Memory B cell (primary cell): ENCODE results near the gene RSPO3.

Experiments
- ATAC-seq: fragments of 150-1000 bp; cut with Tn5 transposase; 2 replicates; pipeline ENCODE4 v1.10.0; 2021; ENCODE audit warnings: low read depth, mild to moderate bottlenecking, moderate library complexity
- DNase-seq, 2 donors: peaks; one replicate each; pipeline ENCODE4 v3.0.0; 2022; ENCODE audit warnings: low spot score in 2 of 2
- H3K27ac Mint-ChIP-seq: one replicate; pipeline ENCODE4 v1.8.0; 2022; ENCODE audit warnings: mild to moderate bottlenecking, moderate library complexity, mixed read lengths
- H3K27me3 Mint-ChIP-seq: one replicate; pipeline ENCODE4 v1.8.0; 2022; ENCODE audit warnings: mixed read lengths
- H3K36me3 Mint-ChIP-seq: one replicate; pipeline ENCODE4 v1.8.0; 2022; ENCODE audit warnings: mild to moderate bottlenecking, mixed read lengths
- H3K4me1 Mint-ChIP-seq: one replicate; pipeline ENCODE4 v1.8.0; 2022; ENCODE audit warnings: mixed read lengths
- H3K4me3 Mint-ChIP-seq: one replicate; pipeline ENCODE4 v1.8.0; 2022; ENCODE audit warnings: mild to moderate bottlenecking, moderate library complexity, mixed read lengths
- H3K9me3 Mint-ChIP-seq: one replicate; pipeline ENCODE4 v1.8.0; 2022; ENCODE audit warnings: mixed read lengths

The RSPO3 gene

DNA sequence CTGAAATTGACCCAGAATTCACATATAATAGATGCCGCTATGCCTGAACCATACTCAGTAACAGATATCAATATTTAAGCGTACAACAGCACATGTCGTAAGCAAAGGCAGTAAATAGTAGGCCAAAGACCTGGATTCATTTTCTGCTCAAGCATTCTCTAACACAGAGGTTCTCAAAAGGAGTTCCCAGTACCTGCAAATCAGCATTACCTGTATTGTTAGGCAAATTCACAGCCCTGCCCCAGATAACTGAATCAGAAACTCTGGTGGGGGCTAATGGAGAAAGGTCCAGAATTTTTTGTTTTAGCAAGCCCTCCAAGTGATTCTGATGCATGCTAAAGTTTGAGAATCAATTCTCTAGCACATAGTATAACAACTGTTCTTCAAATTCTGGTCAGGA is 36.0 kb downstream of the RSPO3 start:
- H3K4me3 Mint-ChIP-seq, result no peak overlapping the region
- H3K27me3 Mint-ChIP-seq, result peaks cover 5% of the 10 kb centered on the region
- H3K4me1 Mint-ChIP-seq, result peaks cover 2% of the 10 kb centered on the region
- DNase-seq (no peak), ATAC-seq (no peak)
- H3K27ac Mint-ChIP-seq, result no peak overlapping the region
- no peaks in the 10 kb centered on the region for H3K36me3 Mint-ChIP-seq
- H3K9me3 Mint-ChIP-seq, result no peaks in the 10 kb centered on the region

DNA sequence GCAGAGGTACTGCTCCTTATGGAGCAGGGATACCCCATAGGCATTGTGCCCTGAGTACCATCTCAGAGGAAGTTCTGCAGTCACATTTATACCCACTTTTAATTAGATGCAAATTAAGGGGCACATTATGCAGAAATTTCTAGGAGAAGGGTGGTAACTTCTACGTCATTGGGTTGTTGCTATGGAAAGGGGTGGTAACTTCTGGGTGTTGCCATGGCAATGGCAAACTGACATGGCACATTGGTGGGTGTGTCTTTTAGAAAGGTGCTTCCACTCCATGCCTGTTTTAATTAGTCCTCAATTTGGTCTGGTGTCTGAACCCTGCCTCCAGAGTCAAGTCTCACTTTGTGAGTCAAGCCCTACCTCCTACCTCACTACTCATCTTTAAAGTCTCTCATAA is 42.0 kb downstream of the RSPO3 start:
- H3K4me3 Mint-ChIP-seq, result no peak overlapping the region
- DNase-seq (no peak), ATAC-seq (no peak)
- H3K4me1 Mint-ChIP-seq, result no peaks in the 10 kb centered on the region
- H3K9me3 Mint-ChIP-seq, result no peaks in the 10 kb centered on the region
- H3K27me3 Mint-ChIP-seq, result peaks cover 2% of the 10 kb centered on the region
- no peaks in the 10 kb centered on the region for H3K36me3 Mint-ChIP-seq
- no peak overlapping the region for H3K27ac Mint-ChIP-seq

DNA sequence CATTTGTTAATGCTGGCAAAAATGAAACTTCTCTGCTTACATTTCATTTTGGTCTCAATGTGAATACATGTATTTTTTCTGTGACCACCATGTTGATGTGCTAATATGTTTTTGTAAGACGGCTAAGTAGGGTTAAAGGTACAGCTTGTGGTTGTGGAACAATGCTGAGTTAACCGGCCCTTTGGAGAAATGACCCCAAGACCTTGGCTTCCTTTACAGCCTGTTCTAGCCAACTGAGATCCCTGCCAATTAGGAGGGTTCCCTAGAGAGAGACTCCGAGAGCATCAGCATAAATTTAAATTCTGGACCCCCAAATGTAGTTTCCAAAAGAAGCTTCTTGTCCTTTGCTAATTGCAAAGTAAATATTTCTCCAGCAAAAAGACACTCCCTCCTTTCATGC is 44.4 kb downstream of the RSPO3 start:
- Mint-ChIP-seq H3K27me3 (no peaks in the 10 kb centered on the region), H3K9me3 (no peaks in the 10 kb centered on the region), H3K27ac (no peak overlapping the region), H3K4me1 (no peaks in the 10 kb centered on the region), H3K4me3 (no peak overlapping the region), H3K36me3 (no peaks in the 10 kb centered on the region)
- DNase-seq (no peak), ATAC-seq (no peak)

DNA sequence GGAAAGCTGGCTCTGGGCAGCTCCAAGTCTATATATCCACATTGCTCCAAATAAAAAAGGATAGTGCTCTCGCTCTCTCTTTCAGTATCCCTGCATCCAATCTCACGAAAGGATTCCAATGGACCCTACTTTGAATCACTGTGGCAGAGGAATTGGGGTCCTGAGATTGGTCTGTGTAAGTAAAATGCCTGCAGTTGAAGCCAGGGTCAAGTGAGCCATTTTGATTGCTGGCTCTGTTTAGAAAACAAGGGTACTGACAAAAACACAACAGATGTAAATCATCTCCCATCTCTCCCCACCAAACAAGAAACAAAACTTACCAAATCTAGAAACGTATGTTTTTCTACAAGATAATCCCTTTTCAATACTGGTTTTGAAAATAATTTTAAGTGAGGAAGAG is 45.6 kb downstream of the RSPO3 start:
- ATAC-seq (no peak), DNase-seq (no peak)
- no peaks in the 10 kb centered on the region for H3K36me3 Mint-ChIP-seq
- no peaks in the 10 kb centered on the region for H3K9me3 Mint-ChIP-seq
- no peak overlapping the region for H3K27ac Mint-ChIP-seq
- H3K4me1 Mint-ChIP-seq, result no peaks in the 10 kb centered on the region
- no peak overlapping the region for H3K4me3 Mint-ChIP-seq
- no peaks in the 10 kb centered on the region for H3K27me3 Mint-ChIP-seq

DNA sequence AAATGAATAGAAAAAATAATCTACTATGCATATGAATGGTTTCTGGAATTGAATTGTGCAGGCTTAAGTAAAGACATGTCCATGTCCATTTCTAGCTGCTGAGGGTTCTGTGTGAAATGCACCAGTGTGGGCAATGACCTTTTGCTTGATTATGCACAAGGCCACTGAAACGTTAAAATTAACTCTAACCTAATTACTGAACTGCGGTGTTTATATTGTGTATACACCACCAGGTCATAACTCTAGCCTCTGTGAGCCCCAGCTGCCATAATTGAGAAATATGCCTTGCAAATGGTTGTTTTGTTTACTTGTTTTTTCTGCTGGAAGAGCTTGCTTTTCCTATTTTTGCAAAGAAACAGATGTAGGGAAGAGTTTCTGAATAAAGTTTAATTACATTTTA is 46.1 kb downstream of the RSPO3 start:
- Mint-ChIP-seq H3K36me3 (no peaks in the 10 kb centered on the region), H3K4me1 (no peaks in the 10 kb centered on the region), H3K27me3 (no peaks in the 10 kb centered on the region), H3K4me3 (no peak overlapping the region), H3K27ac (no peak overlapping the region), H3K9me3 (no peaks in the 10 kb centered on the region)
- ATAC-seq, result no peak
- no peak for DNase-seq

DNA sequence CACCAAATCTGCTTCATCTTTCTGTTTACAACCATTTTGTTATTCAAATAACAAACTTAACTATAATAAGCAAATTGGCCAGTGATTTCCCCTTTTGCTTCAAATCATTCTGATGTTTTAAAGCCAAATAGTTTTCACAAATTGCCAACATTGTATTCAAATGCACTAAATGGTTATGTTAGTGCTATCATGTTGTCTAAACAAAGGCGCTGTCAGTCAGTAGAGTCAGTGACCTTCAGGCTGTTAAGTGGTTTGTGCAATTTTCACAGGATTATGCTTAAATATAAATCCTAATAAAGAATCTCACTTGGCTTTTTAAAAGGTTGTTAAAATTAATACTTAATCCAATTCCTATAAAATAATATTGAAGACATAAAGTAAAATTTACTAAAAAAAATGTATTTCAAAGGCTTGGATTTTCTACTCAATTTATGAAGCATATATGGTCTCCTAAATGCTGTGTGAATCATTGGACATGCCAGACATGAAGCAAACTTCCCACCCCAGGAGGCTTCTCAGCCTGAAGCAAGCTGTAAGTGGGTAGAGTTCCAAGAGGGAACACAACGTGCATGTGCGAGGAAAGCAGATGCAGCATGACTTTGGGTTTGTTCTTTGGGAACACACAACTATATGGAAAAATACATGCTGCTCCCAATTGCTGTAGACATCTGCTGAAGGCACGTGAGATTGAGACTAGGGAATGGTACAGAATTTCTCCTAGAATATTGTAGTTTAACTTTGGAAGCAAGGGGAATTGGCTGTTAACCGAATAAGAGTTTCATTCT is 54.9 kb downstream of the RSPO3 start:
- H3K4me1 Mint-ChIP-seq, result no peaks in the 10 kb centered on the region
- ATAC-seq (no peak), DNase-seq (no peak)
- no peaks in the 10 kb centered on the region for H3K27me3 Mint-ChIP-seq
- H3K36me3 Mint-ChIP-seq, result no peaks in the 10 kb centered on the region
- H3K9me3 Mint-ChIP-seq, result no peaks in the 10 kb centered on the region
- H3K27ac Mint-ChIP-seq, result no peak overlapping the region
- no peak overlapping the region for H3K4me3 Mint-ChIP-seq

DNA sequence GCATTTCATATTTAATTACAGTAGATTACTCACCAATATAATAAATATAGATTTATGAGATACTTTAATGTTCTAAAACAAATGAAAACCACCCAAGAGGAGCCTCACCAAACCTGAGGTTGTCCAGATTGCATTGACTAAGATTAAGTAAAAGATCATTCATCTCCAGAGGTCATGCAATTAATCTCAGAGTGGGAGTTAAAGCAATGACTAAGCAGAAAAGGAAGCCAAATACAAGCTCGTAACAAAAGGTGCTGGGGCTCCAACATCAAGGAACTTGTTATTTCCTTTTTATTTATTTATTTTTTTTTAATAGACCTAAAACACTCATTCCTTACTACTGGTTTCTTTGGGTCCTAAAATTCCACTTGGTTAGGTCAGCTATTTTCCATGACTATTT is 57.7 kb downstream of the RSPO3 start:
- no peak for DNase-seq
- H3K27me3 Mint-ChIP-seq, result peaks cover 2% of the 10 kb centered on the region
- H3K4me3 Mint-ChIP-seq, result no peak overlapping the region
- no peak overlapping the region for H3K27ac Mint-ChIP-seq
- H3K4me1 Mint-ChIP-seq, result no peaks in the 10 kb centered on the region
- no peak for ATAC-seq
- no peaks in the 10 kb centered on the region for H3K9me3 Mint-ChIP-seq
- H3K36me3 Mint-ChIP-seq, result no peaks in the 10 kb centered on the region

DNA sequence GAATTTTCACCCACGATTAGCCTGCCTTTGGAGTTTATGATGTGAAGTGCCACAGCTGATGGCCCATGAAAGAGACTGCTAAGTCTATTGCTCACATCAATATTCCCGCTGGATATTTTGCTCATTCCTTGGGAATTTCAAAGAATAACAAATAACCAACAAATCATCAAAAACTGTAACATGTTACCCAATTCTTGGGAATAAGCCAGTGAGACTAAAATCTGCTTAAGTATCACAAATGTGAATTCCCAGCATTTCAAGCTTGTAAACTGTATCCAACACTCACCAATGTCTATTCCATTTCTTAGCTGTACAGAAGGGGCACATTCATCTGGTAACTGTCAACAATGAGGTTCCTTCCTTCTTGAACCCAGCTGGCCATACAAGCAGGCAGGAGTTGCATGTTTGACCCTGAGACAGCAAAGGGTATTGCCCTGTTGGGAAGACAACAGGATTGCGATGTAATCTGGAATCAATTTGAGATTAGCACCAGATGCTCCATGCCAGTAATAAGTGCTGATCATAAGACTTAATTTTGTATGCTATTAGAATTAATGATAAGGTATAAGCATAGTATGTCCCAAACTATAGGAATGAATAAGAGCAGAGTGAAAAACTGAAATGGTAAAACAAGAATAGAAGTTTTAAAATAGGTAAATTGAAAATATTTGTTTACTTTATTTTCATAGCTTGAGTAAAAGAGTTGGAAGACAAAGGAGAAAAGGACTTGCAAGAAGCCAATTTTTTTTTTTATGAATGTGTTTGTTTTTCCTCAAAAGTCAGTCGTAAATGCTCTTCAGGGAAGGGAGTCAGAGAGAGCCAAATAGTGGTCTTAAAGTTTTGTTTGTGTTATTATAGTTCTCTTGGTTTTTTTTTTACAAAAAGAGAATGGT is 58.8 kb downstream of the RSPO3 start:
- Mint-ChIP-seq H3K27me3 (peaks cover 2% of the 10 kb centered on the region), H3K4me3 (no peak overlapping the region), H3K9me3 (peaks cover 1% of the 10 kb centered on the region), H3K36me3 (no peaks in the 10 kb centered on the region), H3K4me1 (no peaks in the 10 kb centered on the region), H3K27ac (no peak overlapping the region)
- ATAC-seq (no peak), DNase-seq (no peak)

DNA sequence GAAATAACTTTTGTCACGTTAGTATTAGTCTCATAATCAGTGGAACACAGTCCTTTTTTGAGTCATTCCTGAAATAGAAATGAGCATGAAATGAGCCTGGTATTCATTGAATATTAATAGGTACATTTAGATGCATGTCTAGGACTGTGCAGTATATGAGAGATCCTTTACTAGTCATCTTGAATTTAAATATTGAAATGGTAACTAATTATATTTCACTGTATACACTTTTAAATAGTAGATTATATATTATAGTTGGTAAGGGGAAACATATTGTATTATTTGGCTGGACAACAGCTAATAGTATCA is 59.4 kb downstream of the RSPO3 start:
- ATAC-seq (no peak), DNase-seq (no peak)
- Mint-ChIP-seq H3K4me3 (no peak overlapping the region), H3K27ac (no peak overlapping the region), H3K27me3 (peaks cover 2% of the 10 kb centered on the region), H3K4me1 (no peaks in the 10 kb centered on the region), H3K36me3 (no peaks in the 10 kb centered on the region), H3K9me3 (peaks cover 1% of the 10 kb centered on the region)

DNA sequence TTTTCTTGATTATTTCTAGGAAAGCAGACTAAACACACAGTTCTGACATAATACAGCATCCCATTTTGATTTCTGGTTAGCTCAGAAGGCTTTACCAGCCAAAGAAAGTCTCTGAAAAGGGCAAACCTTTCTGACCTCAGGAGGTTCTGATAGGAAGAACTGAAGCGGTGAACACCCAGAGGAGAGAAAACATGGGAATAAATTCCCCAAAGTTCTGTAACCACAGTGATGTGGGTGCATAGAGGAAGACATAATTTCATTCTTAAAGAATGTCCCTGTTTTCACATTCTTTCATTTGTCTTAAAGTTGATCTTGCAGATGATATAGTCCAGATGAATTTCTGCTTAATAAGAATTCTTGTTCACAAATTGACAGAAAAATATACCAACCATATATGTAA is 60.3 kb downstream of the RSPO3 start:
- Mint-ChIP-seq H3K9me3 (peaks cover 1% of the 10 kb centered on the region), H3K27ac (no peak overlapping the region), H3K27me3 (peaks cover 2% of the 10 kb centered on the region), H3K36me3 (no peaks in the 10 kb centered on the region), H3K4me3 (no peak overlapping the region), H3K4me1 (no peaks in the 10 kb centered on the region)
- ATAC-seq (no peak), DNase-seq (no peak)

DNA sequence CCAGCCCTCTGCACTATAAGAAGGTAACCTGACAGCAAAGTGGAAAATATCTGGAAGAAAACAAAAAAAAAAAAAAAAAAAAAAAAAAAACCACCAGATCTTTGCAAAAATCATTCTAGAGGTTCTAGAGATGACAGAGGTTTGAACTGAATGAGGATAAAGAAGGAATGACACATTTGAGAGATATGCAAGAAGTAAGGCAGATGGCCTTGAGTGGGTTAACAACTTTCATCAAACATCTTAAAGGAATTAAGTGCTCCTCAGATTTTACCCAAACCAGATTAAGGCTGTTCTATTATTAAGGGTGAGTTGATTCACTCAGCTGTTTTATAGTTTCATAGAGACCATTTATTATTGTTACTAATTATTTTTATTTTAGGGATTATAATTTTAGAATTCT is 62.0 kb downstream of the RSPO3 start:
- Mint-ChIP-seq H3K4me3 (no peak overlapping the region), H3K36me3 (no peaks in the 10 kb centered on the region), H3K4me1 (no peaks in the 10 kb centered on the region), H3K9me3 (peaks cover 1% of the 10 kb centered on the region), H3K27me3 (peaks cover 2% of the 10 kb centered on the region), H3K27ac (no peak overlapping the region)
- ATAC-seq (no peak), DNase-seq (no peak)

DNA sequence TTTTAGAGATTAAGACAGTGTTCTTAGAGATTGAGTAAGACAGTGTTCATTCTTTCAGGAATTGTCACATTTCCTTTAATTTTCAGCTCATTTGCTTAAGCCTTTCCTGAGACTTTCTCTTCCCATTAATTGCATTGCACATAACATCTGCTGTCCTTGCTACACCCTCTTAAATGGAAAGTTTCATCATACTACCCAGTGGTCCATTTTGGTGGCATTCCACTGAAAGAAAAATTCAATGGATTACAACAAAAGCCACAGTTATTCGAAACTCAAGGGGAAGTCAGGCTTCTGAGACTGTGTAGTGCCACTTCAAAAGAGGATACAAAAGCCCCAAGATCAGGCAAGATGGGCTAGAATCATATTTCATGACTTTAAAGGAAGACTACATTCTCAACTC is 64.0 kb downstream of the RSPO3 start:
- DNase-seq, result no peak

DNA sequence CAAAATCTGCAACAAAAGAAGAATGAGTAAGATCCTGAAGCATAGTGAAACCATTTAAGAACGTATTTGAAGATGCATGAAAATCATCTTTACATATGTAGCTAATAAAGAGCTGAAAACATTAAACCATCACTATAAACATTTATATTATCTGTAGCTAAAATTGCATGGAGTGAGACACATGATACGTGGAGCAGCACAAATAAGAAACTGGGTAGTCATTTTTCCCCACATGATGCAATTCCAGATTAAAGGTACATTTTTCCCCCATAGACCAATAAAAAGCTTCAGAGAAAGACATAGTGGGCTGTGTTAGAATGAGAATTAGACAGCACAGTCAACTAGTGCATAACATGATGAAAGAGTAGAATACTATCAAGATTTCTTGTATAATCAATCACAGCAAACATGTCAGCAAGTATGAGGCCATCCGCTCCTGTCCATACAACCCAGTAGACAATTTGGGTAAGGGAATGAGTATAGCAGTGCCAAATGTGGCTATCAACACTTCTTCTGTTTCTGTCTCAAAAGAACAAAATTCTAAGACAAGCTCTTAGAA is 67.0 kb downstream of the RSPO3 start:
- DNase-seq (no peak), ATAC-seq (no peak)
- H3K4me3 Mint-ChIP-seq, result no peak overlapping the region
- H3K36me3 Mint-ChIP-seq, result no peaks in the 10 kb centered on the region
- H3K27me3 Mint-ChIP-seq, result no peaks in the 10 kb centered on the region
- H3K27ac Mint-ChIP-seq, result no peak overlapping the region
- peaks cover 1% of the 10 kb centered on the region for H3K9me3 Mint-ChIP-seq
- H3K4me1 Mint-ChIP-seq, result no peaks in the 10 kb centered on the region

More for the DNA sequence above, 64.0 kb downstream of the RSPO3 start:
- no peak for ATAC-seq
- no peaks in the 10 kb centered on the region for H3K4me1 Mint-ChIP-seq
- H3K27me3 Mint-ChIP-seq, result peaks cover 2% of the 10 kb centered on the region
- H3K27ac Mint-ChIP-seq, result no peak overlapping the region
- no peaks in the 10 kb centered on the region for H3K36me3 Mint-ChIP-seq
- H3K9me3 Mint-ChIP-seq, result peaks cover 1% of the 10 kb centered on the region
- no peak overlapping the region for H3K4me3 Mint-ChIP-seq

DNA sequence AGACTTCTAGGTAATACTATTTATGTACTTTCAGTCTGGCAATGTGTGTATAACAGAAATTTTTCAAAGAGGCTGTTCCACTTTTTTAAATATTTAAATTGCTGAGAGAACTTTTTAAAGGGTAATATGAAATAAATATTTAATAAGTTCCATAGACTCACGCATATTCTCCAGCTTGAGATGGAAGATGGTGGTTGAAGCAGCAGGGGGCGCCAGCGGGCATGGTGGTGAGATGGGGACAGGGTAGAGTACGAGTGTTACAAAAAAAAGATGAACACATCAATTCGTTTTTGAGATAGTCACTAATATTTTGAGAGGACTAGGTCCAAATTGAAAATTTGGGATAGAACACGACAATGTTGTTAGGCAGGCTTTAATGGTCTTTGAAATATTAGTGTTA is 68.4 kb downstream of the RSPO3 start:
- peak; percentile 35 for ATAC-seq
- H3K27ac Mint-ChIP-seq, result no peak overlapping the region
- peak; percentile 8 to 10 for DNase-seq
- no peaks in the 10 kb centered on the region for H3K9me3 Mint-ChIP-seq
- no peak overlapping the region for H3K4me3 Mint-ChIP-seq
- H3K27me3 Mint-ChIP-seq, result peaks cover under 1% of the 10 kb centered on the region
- no peaks in the 10 kb centered on the region for H3K4me1 Mint-ChIP-seq
- H3K36me3 Mint-ChIP-seq, result no peaks in the 10 kb centered on the region
